AG04450 (cell line): ENCODE data around the gene NSD1. TPM values are rescaled to one million over a fixed set of nuclear protein-coding genes. Genes with fewer than 3 reads are reported as not detected.

Experiments
- CTCF ChIA-PET: fragments of 300-600, 350-600 bp; formaldehyde crosslinking; extraction: SDS; loops from one replicate; lab custom pipeline; 2022; ENCODE audit warnings: antibody characterized with exemption, inconsistent platforms; lab: Charles Lee
- POLR2A ChIA-PET: fragments of 350-600 bp; formaldehyde crosslinking; extraction: SDS; loops from one replicate; lab custom pipeline; 2021; ENCODE audit warnings: antibody characterized with exemption, inconsistent platforms; lab: Yijun Ruan, JAX
- DNase-seq: peaks from one replicate; pipeline ENCODE4 v3.0.0-alpha.2; 2011; ENCODE audit warnings: low read depth, low spot score
- H3K27ac ChIP-seq: one replicate; pipeline ENCODE4 v1.5.1; 2012; ENCODE audit warnings: low read depth, low read length, control low read depth
- H3K27me3 ChIP-seq: one replicate; pipeline ENCODE4 v1.6.0; 2012; ENCODE audit warnings: low read length; ENCODE audit not compliant: control insufficient read depth, insufficient read depth
- H3K4me3 ChIP-seq: 2 replicates; pipeline ENCODE4 v1.5.1; 2011; ENCODE audit warnings: mild to moderate bottlenecking, low read depth, low read length, control low read depth
- H3K9me3 ChIP-seq: 2 replicates; pipeline ENCODE4 v1.5.1; 2012; ENCODE audit warnings: low read length; ENCODE audit not compliant: control insufficient read depth, insufficient read depth
- polyA plus RNA-seq: library from polyadenylated mRNA; depleted of rRNA; stranded (reverse); fragments of >200 nt; gene quantifications from 2 replicates; pipeline ENCODE4 v1.2.3, GENCODE V29; 2011
- TF ChIP-seq, protein P1 (sequence below): IDR thresholded peaks from 2 replicates; pipeline ENCODE4 v1.5.1; 2011; ENCODE audit warnings: low read depth, low read length, control low read depth, inconsistent platforms

The NSD1 gene
- polyA plus RNA-seq, 1 experiment = 33.4 TPM

DNA sequence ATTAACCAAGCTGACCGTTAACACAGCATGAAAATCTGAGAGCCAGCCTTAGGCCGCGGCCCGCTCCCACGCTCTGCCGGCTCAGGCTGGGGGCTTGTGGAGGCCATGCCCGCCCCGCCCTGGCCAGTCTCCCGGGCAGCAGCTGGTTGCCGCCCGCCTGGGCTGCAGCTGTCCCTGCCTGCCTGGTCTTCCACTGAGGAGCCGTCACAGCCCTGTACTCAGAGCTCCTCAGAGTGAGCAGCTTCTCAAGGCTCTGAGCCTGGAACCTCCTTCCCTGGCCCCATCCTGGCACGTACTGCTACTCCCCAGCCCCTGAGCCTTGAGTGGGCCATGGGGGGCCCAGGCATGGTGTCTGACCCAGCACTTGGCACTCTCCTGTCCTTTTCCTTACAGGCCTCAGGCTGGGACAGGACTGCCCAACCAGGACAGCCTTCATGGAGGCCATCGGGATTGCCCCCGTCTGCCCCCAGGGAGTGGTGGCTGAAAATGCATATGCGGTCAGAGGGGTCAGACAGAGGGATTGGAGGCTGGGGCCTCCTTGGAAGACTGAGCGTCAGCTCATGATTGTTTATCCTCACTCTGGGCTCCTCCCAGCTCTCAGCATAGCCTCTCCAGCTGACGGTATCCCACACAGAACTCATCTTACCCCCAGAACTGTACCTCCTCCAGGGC lies 35.0 kb upstream of the NSD1 start:
- peak overlapping the region; percentile 84 for H3K27ac ChIP-seq
- POLR2A ChIA-PET = interaction anchor here (0.5 to 1.2 kb wide), 5 partner anchors 12 to 210 kb away, joined by 3 to 7 read pairs (median 3); partner anchors contain the start of gene FGFR4
- H3K4me3 ChIP-seq = no peak overlapping the region
- H3K27me3 ChIP-seq = peaks cover under 1% of the 10 kb centered on the region
- TF ChIP-seq, protein P1, sequence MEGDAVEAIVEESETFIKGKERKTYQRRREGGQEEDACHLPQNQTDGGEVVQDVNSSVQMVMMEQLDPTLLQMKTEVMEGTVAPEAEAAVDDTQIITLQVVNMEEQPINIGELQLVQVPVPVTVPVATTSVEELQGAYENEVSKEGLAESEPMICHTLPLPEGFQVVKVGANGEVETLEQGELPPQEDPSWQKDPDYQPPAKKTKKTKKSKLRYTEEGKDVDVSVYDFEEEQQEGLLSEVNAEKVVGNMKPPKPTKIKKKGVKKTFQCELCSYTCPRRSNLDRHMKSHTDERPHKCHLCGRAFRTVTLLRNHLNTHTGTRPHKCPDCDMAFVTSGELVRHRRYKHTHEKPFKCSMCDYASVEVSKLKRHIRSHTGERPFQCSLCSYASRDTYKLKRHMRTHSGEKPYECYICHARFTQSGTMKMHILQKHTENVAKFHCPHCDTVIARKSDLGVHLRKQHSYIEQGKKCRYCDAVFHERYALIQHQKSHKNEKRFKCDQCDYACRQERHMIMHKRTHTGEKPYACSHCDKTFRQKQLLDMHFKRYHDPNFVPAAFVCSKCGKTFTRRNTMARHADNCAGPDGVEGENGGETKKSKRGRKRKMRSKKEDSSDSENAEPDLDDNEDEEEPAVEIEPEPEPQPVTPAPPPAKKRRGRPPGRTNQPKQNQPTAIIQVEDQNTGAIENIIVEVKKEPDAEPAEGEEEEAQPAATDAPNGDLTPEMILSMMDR = no peak
- no peak for DNase-seq
- CTCF ChIA-PET = interaction anchor here (0.7 to 3.4 kb wide), 5 partner anchors 12 to 437 kb away, joined by 3 to 25 read pairs (median 9); partner anchors contain the start of gene FGFR4
- H3K9me3 ChIP-seq = no peaks in the 10 kb centered on the region; the same call in 1 of the 2 replicates

DNA sequence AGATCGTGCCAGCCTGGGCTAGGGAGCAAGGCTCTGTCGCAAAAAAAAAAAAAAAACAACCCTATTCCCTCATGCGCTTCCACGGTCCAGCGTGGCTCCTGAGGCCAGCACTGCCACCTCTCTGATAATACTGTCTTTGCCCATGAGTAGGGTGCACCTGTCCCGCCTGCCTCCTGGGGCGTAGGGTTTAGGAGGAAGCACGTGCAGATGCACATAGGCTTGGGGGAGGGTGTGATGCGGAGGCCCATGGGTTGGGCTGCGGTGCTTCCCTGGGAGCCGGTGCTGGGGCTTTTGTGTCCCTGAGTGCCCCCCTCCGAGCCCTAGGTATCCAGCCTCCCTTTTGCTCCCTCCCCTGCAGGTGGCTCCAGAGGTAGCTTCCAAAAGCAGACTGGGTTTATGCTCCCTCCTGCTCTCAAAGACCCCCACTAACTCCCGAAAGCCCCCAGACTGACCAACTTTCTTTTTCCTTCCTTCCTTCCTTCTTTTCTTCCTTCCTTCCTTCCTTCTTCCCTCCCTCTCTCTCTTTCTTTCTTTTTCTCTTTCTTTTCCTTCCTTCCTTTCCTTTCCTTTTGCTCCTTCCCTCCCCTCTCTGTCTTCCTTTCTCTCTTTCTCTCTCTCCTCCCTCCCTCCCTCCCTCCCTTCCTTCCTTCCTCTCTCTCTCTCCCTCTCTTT lies 34.0 kb upstream of the NSD1 start:
- ChIA-PET POLR2A (no interaction called here), CTCF (interaction anchor here (0.7 to 3.4 kb wide), 3 partner anchors 13 to 438 kb away, joined by 6 to 25 read pairs (median 9); no protein-coding TSS in a partner anchor)
- H3K27me3 ChIP-seq = peaks cover 5% of the 10 kb centered on the region
- no peak overlapping the region for H3K27ac ChIP-seq
- no peak for DNase-seq
- no peak overlapping the region for H3K4me3 ChIP-seq
- TF ChIP-seq, protein P1 = no peak
- no peaks in the 10 kb centered on the region; the same call in 1 of the 2 replicates for H3K9me3 ChIP-seq

- peaks cover 7% of the 10 kb centered on the region for H3K27me3 ChIP-seq
- no peaks in the 10 kb centered on the region; the same call in 1 of the 2 replicates for H3K9me3 ChIP-seq
- CTCF ChIA-PET = interaction anchor here (0.9 to 3.9 kb wide), 3 partner anchors 11 to 440 kb away, joined by 3 to 34 read pairs (median 4); no protein-coding TSS in a partner anchor
- H3K27ac ChIP-seq = no peak overlapping the region
- no peak overlapping the region for H3K4me3 ChIP-seq
- POLR2A ChIA-PET = interaction anchor here (0.6 kb wide), 1 partner anchor 88 kb away, joined by 3 read pairs; no protein-coding TSS in a partner anchor
- TF ChIP-seq, protein P1 = no peak
- DNase-seq = no peak
Observed at GRCh38 chr5:177100714-177101121, 32.9 kb upstream of the NSD1 start.

GRCh38 chr5:177103523-177104253 lies 29.9 kb upstream of the NSD1 start:
- CTCF ChIA-PET = interaction anchor here (1.2 to 3.9 kb wide), 4 partner anchors 8 to 443 kb away, joined by 3 to 34 read pairs (median 4); partner anchors contain the start of gene FGFR4

More at GRCh38 chr5:177103523-177104253, 29.9 kb upstream of the NSD1 start:
- POLR2A ChIA-PET = no interaction called here
- H3K4me3 ChIP-seq = no peak overlapping the region
- DNase-seq = no peak
- peaks cover 9% of the 10 kb centered on the region for H3K27me3 ChIP-seq
- no peaks in the 10 kb centered on the region for H3K9me3 ChIP-seq
- TF ChIP-seq, protein P1 = no peak
- H3K27ac ChIP-seq = peak overlapping the region; percentile 11
